Tibial nerve (tissue), 4 donors: ENCODE results near the gene CPB2. TPM values are rescaled to one million over a fixed set of nuclear protein-coding genes. Genes with fewer than 3 reads are reported as not detected.

Experiments used
- DNase-seq, 2 donors: peaks; one replicate each; pipeline ENCODE4 v3.0.0-alpha.2; 2019; ENCODE audit warnings: low spot score in 2 of 2
- H3K27ac ChIP-seq, 4 donors: fragments of 200-600 bp; sonication (generic) in 3 of 4; one replicate each; pipeline ENCODE4 v1.5.1; 2017 to 2019; ENCODE audit warnings: mild to moderate bottlenecking in 1 of 4
- H3K27me3 ChIP-seq, 2 donors: fragments of 200-600 bp; sonication (generic) in 1 of 2; one replicate each; pipeline versions ENCODE4 v1.5.1 to v1.6.0; 2017 to 2019
- H3K36me3 ChIP-seq, 3 donors: fragments of 200-600 bp; sonication (generic); one replicate each; pipeline ENCODE4 v1.5.1; 2018 to 2019
- H3K4me1 ChIP-seq, 4 donors: fragments of 200-600 bp; sonication (generic) in 3 of 4; one replicate each; pipeline ENCODE4 v1.5.1; 2017 to 2019
- H3K4me3 ChIP-seq, 4 donors: fragments of 200-600 bp; sonication (generic) in 3 of 4; one replicate each; pipeline ENCODE4 v1.5.1; 2017 to 2019; ENCODE audit warnings: mild to moderate bottlenecking in 1 of 4, moderate library complexity in 1 of 4
- H3K9me3 ChIP-seq, 4 donors: fragments of 200-600 bp; sonication (generic) in 3 of 4; one replicate each; pipeline ENCODE4 v1.5.1; 2017 to 2019
- CTCF ChIP-seq, 5 experiments: fragments of 200-600 bp in 3 of 5; fragments of 450-650 bp in 2 of 5; sonication (generic) in 3 of 5; IDR thresholded peaks; one replicate each; pipeline ENCODE4 v1.5.1; 2016 to 2019; ENCODE audit warnings: antibody characterized with exemption in 5 of 5, mild to moderate bottlenecking in 3 of 5, moderate library complexity in 2 of 5
- EP300 ChIP-seq, 2 donors: sonication (generic); formaldehyde crosslinking; IDR thresholded peaks; one replicate each; pipeline ENCODE4 v1.6.1; 2017; ENCODE audit warnings: antibody characterized with exemption in 2 of 2, mild to moderate bottlenecking in 1 of 2
- POLR2A ChIP-seq, 2 donors: fragments of 450-650 bp; IDR thresholded peaks; one replicate each; pipeline ENCODE4 v1.6.1; 2017; ENCODE audit warnings: antibody characterized with exemption in 2 of 2, mild to moderate bottlenecking in 2 of 2, moderate library complexity in 2 of 2
- WGBS, 2 donors: methylation state at CpG; one replicate each; pipeline ENCODE4 v1.1.5; 2018; 5-methylcytosine and 5-hydroxymethylcytosine counted together
- total RNA-seq, 4 donors: library from RNA; depleted of rRNA; stranded (reverse); fragments of >200 nt; gene quantifications; one replicate each; pipeline ENCODE4 v1.1.0, GENCODE V29; 2016

CPB2 gene
- total RNA-seq, 4 donors from 2014 or later = not detected

GRCh38 chr13:46082324-46082723, 22.5 kb downstream of the CPB2 start:
- no peak overlapping the region for H3K27ac ChIP-seq
- H3K9me3 ChIP-seq = peaks cover 0 to under 1% (median 0%) of the 10 kb centered on the region in 4 donors
- TF ChIP-seq POLR2A (IDR thresholded peaks at IDR 0.05) (no peak), EP300 (IDR thresholded peaks at IDR 0.05) (no peak), CTCF (IDR thresholded peaks at IDR 0.05) (no peak)
- no peaks in the 10 kb centered on the region for H3K4me1 ChIP-seq
- 93 to 95% methylated on average over 5 of the region's 5 CpGs for WGBS, 2 donors
- H3K4me3 ChIP-seq = no peak overlapping the region
- H3K27me3 ChIP-seq = no peaks in the 10 kb centered on the region
- H3K36me3 ChIP-seq = no peaks in the 10 kb centered on the region
- DNase-seq = no peak

GRCh38 chr13:46079770-46080169, 25.1 kb downstream of the CPB2 start:
- WGBS, 2 donors = 55 to 59% methylated on average over 2 of the region's 2 CpGs
- no peak for TF ChIP-seq CTCF (IDR thresholded peaks at IDR 0.05)
- no peak for TF ChIP-seq POLR2A (IDR thresholded peaks at IDR 0.05)
- no peak for TF ChIP-seq EP300 (IDR thresholded peaks at IDR 0.05)
- no peak overlapping the region for H3K27ac ChIP-seq
- H3K9me3 ChIP-seq = peaks cover 0 to 6% (median 0%) of the 10 kb centered on the region in 4 donors
- no peaks in the 10 kb centered on the region for H3K36me3 ChIP-seq
- H3K27me3 ChIP-seq = no peaks in the 10 kb centered on the region
- DNase-seq = no peak
- no peak overlapping the region for H3K4me3 ChIP-seq
- H3K4me1 ChIP-seq = no peaks in the 10 kb centered on the region

GRCh38 chr13:46077265-46077664, 27.6 kb downstream of the CPB2 start:
- TF ChIP-seq EP300 (IDR thresholded peaks at IDR 0.05) (no peak), CTCF (IDR thresholded peaks at IDR 0.05) (no peak), POLR2A (IDR thresholded peaks at IDR 0.05) (no peak)
- DNase-seq = no peak
- H3K27me3 ChIP-seq = no peaks in the 10 kb centered on the region
- no peak overlapping the region for H3K27ac ChIP-seq
- H3K4me1 ChIP-seq = no peaks in the 10 kb centered on the region
- 61% methylated on average over 1 of the region's 1 CpG for WGBS, 2 donors
- no peak overlapping the region for H3K4me3 ChIP-seq
- H3K9me3 ChIP-seq = peaks cover 0 to 6% (median 0%) of the 10 kb centered on the region in 4 donors
- H3K36me3 ChIP-seq = no peaks in the 10 kb centered on the region

- DNase-seq = no peak
- no peak overlapping the region for H3K27ac ChIP-seq
- peaks cover 0 to 6% (median 0%) of the 10 kb centered on the region in 4 donors for H3K9me3 ChIP-seq
- no peak for TF ChIP-seq EP300 (IDR thresholded peaks at IDR 0.05)
- TF ChIP-seq CTCF (IDR thresholded peaks at IDR 0.05) = no peak
- no peak for TF ChIP-seq POLR2A (IDR thresholded peaks at IDR 0.05)
- no peaks in the 10 kb centered on the region for H3K4me1 ChIP-seq
- H3K36me3 ChIP-seq = no peaks in the 10 kb centered on the region
- no peaks in the 10 kb centered on the region for H3K27me3 ChIP-seq
- H3K4me3 ChIP-seq = no peak overlapping the region
- WGBS, 2 donors = 77 to 93% methylated on average over 3 of the region's 3 CpGs
Measured at GRCh38 chr13:46076827-46077226, 28.0 kb downstream of the CPB2 start.

GRCh38 chr13:46075811-46076210, 29.0 kb downstream of the CPB2 start:
- H3K4me3 ChIP-seq = no peak overlapping the region
- H3K27me3 ChIP-seq = no peaks in the 10 kb centered on the region
- no peak overlapping the region for H3K27ac ChIP-seq
- H3K36me3 ChIP-seq = no peaks in the 10 kb centered on the region
- DNase-seq = no peak
- 98 to 100% methylated on average over 1 of the region's 1 CpG for WGBS, 2 donors
- no peaks in the 10 kb centered on the region for H3K4me1 ChIP-seq
- no peak for TF ChIP-seq EP300 (IDR thresholded peaks at IDR 0.05)
- TF ChIP-seq CTCF (IDR thresholded peaks at IDR 0.05) = no peak
- no peak for TF ChIP-seq POLR2A (IDR thresholded peaks at IDR 0.05)
- peaks cover 0 to 6% (median 0%) of the 10 kb centered on the region in 4 donors for H3K9me3 ChIP-seq
